Measurements from ENCODE around the gene PFN3.
A peak's percentile ranks its signal among the peaks of the same experiment; 100 is the strongest.
"Not testable (repeated sequence)": the region's sequence is repeated elsewhere in the genome, so short reads cannot be mapped to it uniquely, and the experiment has no call there.

The PFN3 gene

GRCh38 chr5:177390363-177391300 is 9.8 kb downstream of the PFN3 start:
- peak; percentile 57 for DNase-seq

GRCh38 chr5:177389241-177390169 is 11.0 kb downstream of the PFN3 start:
- DNase-seq, result no peak

GRCh38 chr5:177388521-177389052 is 11.9 kb downstream of the PFN3 start:
- no peak for DNase-seq

GRCh38 chr5:177387405-177387804 is 13.1 kb downstream of the PFN3 start:
- DNase-seq, result no peak

GRCh38 chr5:177386542-177386941 is 13.9 kb downstream of the PFN3 start:
- DNase-seq, result no peak

GRCh38 chr5:177385720-177386119 is 14.7 kb downstream of the PFN3 start:
- no peak for DNase-seq

- DNase-seq, result no peak
Measured at GRCh38 chr5:177384134-177384533, 16.3 kb downstream of the PFN3 start, which contains the start of gene SLC34A1. Gene SLC34A1 (plus strand): TSS chr5:177384434. CDS start chr5:177385742, 1,308 bp downstream.

GRCh38 chr5:177383181-177383580 is 17.3 kb downstream of the PFN3 start:
- no peak for DNase-seq

GRCh38 chr5:177382423-177383029 is 17.9 kb downstream of the PFN3 start:
- no peak for DNase-seq

GRCh38 chr5:177380805-177381126 is 19.7 kb downstream of the PFN3 start:
- DNase-seq, result no peak

- no peak for DNase-seq
Measured at GRCh38 chr5:177378884-177379883, 21.3 kb downstream of the PFN3 start.

GRCh38 chr5:177377851-177378776 is 22.3 kb downstream of the PFN3 start:
- DNase-seq, result no peak

- no peak for DNase-seq
Measured at GRCh38 chr5:177376107-177376506, 24.4 kb downstream of the PFN3 start.

- not testable (repeated sequence) for DNase-seq
Measured at GRCh38 chr5:177375516-177375915, 24.9 kb downstream of the PFN3 start.

GRCh38 chr5:177374211-177374610 is 26.2 kb downstream of the PFN3 start:
- no peak for DNase-seq

- DNase-seq, result no peak
Measured at GRCh38 chr5:177373806-177374205, 26.7 kb downstream of the PFN3 start.

- no peak for DNase-seq
Measured at GRCh38 chr5:177372910-177373309, 27.6 kb downstream of the PFN3 start.

GRCh38 chr5:177372034-177372896 is 28.2 kb downstream of the PFN3 start:
- no peak for DNase-seq
